GM12878 (cell line): ENCODE measurements around the gene NELFB. TPM values are rescaled to one million over a fixed set of nuclear protein-coding genes. Genes with fewer than 3 reads are reported as not detected.

Source experiments
- ATAC-seq: fragments of 200-7000 bp; cut with Tn5 transposase; 3 replicates; pipeline ENCODE4 v1.9.1; 2020; ENCODE audit warnings: mild to moderate bottlenecking, moderate library complexity
- BruUV-seq: library from RNA; stranded (reverse); fragments of 400-500 nt; replicated peaks from 2 replicates; lab custom pipeline; 2021; lab: Mats Ljungman, UMichigan
- CTCF ChIA-PET: fragments of 300-600 bp; sonication (Branson Sonifier 250); formaldehyde crosslinking; extraction: SDS; loops from one replicate; lab custom pipeline; 2021; ENCODE audit warnings: inconsistent platforms; lab: Yijun Ruan, JAX
- POLR2A ChIA-PET: fragments of 350-600 bp; formaldehyde crosslinking; extraction: SDS; loops from one replicate; lab custom pipeline; 2021; ENCODE audit warnings: inconsistent platforms; lab: Charles Lee
- RAD21 ChIA-PET: fragments of 300-600 bp; sonication (Branson Sonifier 250); formaldehyde crosslinking; loops from one replicate; lab custom pipeline; 2023; ENCODE audit warnings: antibody characterized with exemption; ENCODE audit not compliant: unreplicated experiment; lab: Charles Lee
- SMC1A ChIA-PET: fragments of 300-600 bp; sonication (Branson Sonifier 250); formaldehyde crosslinking; loops from one replicate; lab custom pipeline; 2023; ENCODE audit not compliant: unreplicated experiment, uncharacterized antibody; lab: Charles Lee
- DNase-seq: peaks from one replicate; pipeline ENCODE4 v3.0.0-alpha.2; 2011; ENCODE audit warnings: low read depth, low spot score
- FAIRE-seq: peaks from 3 replicates; lab custom pipeline; 2011; peaks lifted over from hg19 to GRCh38; lab: Jason Lieb, UNC
- H2AFZ ChIP-seq: 2 replicates; pipeline ENCODE4 v1.6.0; 2011; ENCODE audit warnings: low read depth, low read length, control low read depth; ENCODE audit not compliant: control insufficient read depth
- H3K27ac ChIP-seq: 2 replicates; pipeline ENCODE4 v1.5.1; 2011; ENCODE audit warnings: control low read depth; ENCODE audit not compliant: control insufficient read depth, insufficient read depth
- H3K27me3 ChIP-seq, 2 experiments: replicated peaks in 1 of 2; 2 replicates each; pipeline versions ENCODE4 v1.6.0 to v1.6.1; 2011; ENCODE audit warnings: low read length in 1 of 2; ENCODE audit not compliant: control insufficient read depth in 2 of 2, insufficient read depth in 2 of 2
- H3K36me3 ChIP-seq, 2 experiments: 2 replicates each; pipeline ENCODE4 v1.5.1; 2011; ENCODE audit warnings: low read length in 1 of 2; ENCODE audit not compliant: control insufficient read depth in 2 of 2, insufficient read depth in 2 of 2
- H3K4me1 ChIP-seq: 2 replicates; pipeline ENCODE4 v1.6.1; 2011; ENCODE audit warnings: mild to moderate bottlenecking, low read length, moderate library complexity, mixed read lengths; ENCODE audit not compliant: control insufficient read depth, insufficient read depth
- H3K4me2 ChIP-seq: 2 replicates; pipeline ENCODE4 v1.6.0; 2011; ENCODE audit warnings: control low read depth; ENCODE audit not compliant: control insufficient read depth, insufficient read depth
- H3K4me3 ChIP-seq: fragments of 200-600 bp; sonication (generic); 2 replicates; pipeline ENCODE4 v1.5.1; 2016
- H3K79me2 ChIP-seq: 2 replicates; pipeline ENCODE4 v1.6.0; 2011; ENCODE audit warnings: low read length; ENCODE audit not compliant: control insufficient read depth, insufficient read depth
- H3K9ac ChIP-seq: 2 replicates; pipeline ENCODE4 v1.8.0; 2011; ENCODE audit warnings: low read length, control low read depth, mixed read lengths; ENCODE audit not compliant: control insufficient read depth, insufficient read depth
- H3K9me3 ChIP-seq: replicated peaks from 3 replicates; pipeline ENCODE4 v1.5.1; 2011; ENCODE audit warnings: mild to moderate bottlenecking, low read length; ENCODE audit not compliant: control insufficient read depth, insufficient read depth
- H4K20me1 ChIP-seq: 2 replicates; pipeline ENCODE4 v1.6.0; 2011; ENCODE audit not compliant: control insufficient read depth, insufficient read depth
- ATF2 ChIP-seq: IDR thresholded peaks from 2 replicates; pipeline ENCODE4 v1.6.1; 2012; ENCODE audit warnings: low read length, inconsistent platforms
- CHD1 ChIP-seq: IDR thresholded peaks from 2 replicates; pipeline ENCODE4 v1.6.1; 2012; ENCODE audit warnings: low read depth, low read length, improper control_type of control experiment
- FOS ChIP-seq: IDR thresholded peaks from 3 replicates; pipeline ENCODE4 v1.6.1; 2011; ENCODE audit warnings: borderline replicate concordance; ENCODE audit not compliant: insufficient read length; ENCODE audit errors: extremely low read depth
- KDM1A ChIP-seq: fragments of 200-600 bp; sonication (generic); IDR thresholded peaks from 2 replicates; pipeline ENCODE4 v1.6.1; 2016; ENCODE audit warnings: borderline replicate concordance
- MTA3 ChIP-seq: IDR thresholded peaks from 2 replicates; pipeline ENCODE4 v1.6.1; 2012; ENCODE audit warnings: low read length, inconsistent platforms, borderline replicate concordance
- SPI1 ChIP-seq: IDR thresholded peaks from 2 replicates; pipeline ENCODE4 v1.6.1; 2011; ENCODE audit warnings: low read depth, mild to moderate bottlenecking, low read length, moderate library complexity, borderline replicate concordance; ENCODE audit not compliant: insufficient read depth
- TCF7 ChIP-seq: IDR thresholded peaks from 2 replicates; pipeline ENCODE4 v1.6.1; 2014; ENCODE audit warnings: antibody characterized with exemption, borderline replicate concordance
- ZBTB40 ChIP-seq: fragments of 450-650 bp; IDR thresholded peaks from 2 replicates; pipeline ENCODE4 v1.6.1; 2016; ENCODE audit warnings: mild to moderate bottlenecking, moderate library complexity, borderline replicate concordance
- WGBS: methylation state at CpG from one replicate; pipeline ENCODE4 v1.1.6; 2016; ENCODE audit warnings: low lambda C conversion rate; ENCODE audit not compliant: insufficient replicate concordance, insufficient coverage; ENCODE audit errors: missing lambda C conversion rate; 5-methylcytosine and 5-hydroxymethylcytosine counted together
- in situ Hi-C: fragments of 300-500 bp; cut with MboI; formaldehyde crosslinking; loops from 9 replicates; pipeline ENCODE4 v1.14.3; 2018; ENCODE audit warnings: mixed read lengths
- intact Hi-C: fragments of 100-400 bp; cut with micrococcal nuclease; formaldehyde crosslinking; loops from one replicate; pipeline ENCODE4 v1.14.2; 2022; ENCODE audit not compliant: unreplicated experiment
- polyA plus RNA-seq, 11 experiments: library from polyadenylated mRNA; depleted of rRNA in 4 of 11; unstranded in 6 of 11; stranded (reverse) in 5 of 11; fragments of >200 nt; fragmentation: Nextera tagmentation in 4 of 11; fragmentation: Illumina TruSeq in 1 of 11; extraction: Ambion mirVana in 4 of 11; extraction: Trizol in 1 of 11; gene quantifications; 1 replicate in 1 of 11; 2 replicates in 10 of 11; pipeline versions ENCODE4 v1.2.1 to v1.2.3, GENCODE V29; 2011 to 2016; ENCODE audit warnings: inconsistent platforms in 2 of 11, missing spikeins in 2 of 11, low read depth in 1 of 11
- total RNA-seq, 4 experiments: library from RNA; depleted of rRNA in 3 of 4; stranded (reverse); fragments of >200 nt in 3 of 4; fragmentation: Illumina TruSeq in 1 of 4; extraction: Trizol in 1 of 4; gene quantifications; 2 replicates each; pipeline versions ENCODE4 v1.2.1 to v1.2.3, GENCODE V29; 2013 to 2021
- TF ChIP-seq, protein P1 (sequence below): fragments of 450-650 bp; IDR thresholded peaks from 2 replicates; pipeline ENCODE4 v1.6.1; 2017; ENCODE audit warnings: antibody characterized with exemption, mild to moderate bottlenecking, moderate library complexity
- TF ChIP-seq, protein P2 (sequence below): fragments of 450-650 bp; IDR thresholded peaks from 2 replicates; pipeline ENCODE4 v1.6.1; 2016; ENCODE audit warnings: mild to moderate bottlenecking

Gene NELFB
- total and polyA plus RNA-seq, 10 of the 15 experiments (the other 5 are each of a cell fraction or from before 2014, with no cell fraction given): 0.19 to 63.4 (median 30.9) TPM

DNA sequence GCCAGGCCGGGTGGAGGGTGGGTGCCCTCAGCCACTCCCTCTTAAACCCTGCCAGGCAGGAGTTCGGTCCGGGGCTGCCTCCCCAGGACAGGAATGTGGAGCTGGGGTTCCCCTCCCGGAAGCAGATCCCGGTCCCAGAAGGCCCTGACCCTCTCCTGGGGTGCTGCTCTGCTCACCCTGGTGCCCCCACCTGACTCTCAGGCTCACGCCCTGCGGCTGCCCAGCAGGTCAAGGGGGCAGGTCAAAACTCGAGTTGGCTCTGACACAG is 50.6 kb downstream of the NELFB start (continued):
- TF ChIP-seq, protein P1, sequence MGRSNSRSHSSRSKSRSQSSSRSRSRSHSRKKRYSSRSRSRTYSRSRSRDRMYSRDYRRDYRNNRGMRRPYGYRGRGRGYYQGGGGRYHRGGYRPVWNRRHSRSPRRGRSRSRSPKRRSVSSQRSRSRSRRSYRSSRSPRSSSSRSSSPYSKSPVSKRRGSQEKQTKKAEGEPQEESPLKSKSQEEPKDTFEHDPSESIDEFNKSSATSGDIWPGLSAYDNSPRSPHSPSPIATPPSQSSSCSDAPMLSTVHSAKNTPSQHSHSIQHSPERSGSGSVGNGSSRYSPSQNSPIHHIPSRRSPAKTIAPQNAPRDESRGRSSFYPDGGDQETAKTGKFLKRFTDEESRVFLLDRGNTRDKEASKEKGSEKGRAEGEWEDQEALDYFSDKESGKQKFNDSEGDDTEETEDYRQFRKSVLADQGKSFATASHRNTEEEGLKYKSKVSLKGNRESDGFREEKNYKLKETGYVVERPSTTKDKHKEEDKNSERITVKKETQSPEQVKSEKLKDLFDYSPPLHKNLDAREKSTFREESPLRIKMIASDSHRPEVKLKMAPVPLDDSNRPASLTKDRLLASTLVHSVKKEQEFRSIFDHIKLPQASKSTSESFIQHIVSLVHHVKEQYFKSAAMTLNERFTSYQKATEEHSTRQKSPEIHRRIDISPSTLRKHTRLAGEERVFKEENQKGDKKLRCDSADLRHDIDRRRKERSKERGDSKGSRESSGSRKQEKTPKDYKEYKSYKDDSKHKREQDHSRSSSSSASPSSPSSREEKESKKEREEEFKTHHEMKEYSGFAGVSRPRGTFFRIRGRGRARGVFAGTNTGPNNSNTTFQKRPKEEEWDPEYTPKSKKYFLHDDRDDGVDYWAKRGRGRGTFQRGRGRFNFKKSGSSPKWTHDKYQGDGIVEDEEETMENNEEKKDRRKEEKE: no peak
- TF ChIP-seq CHD1: no peak
- TF ChIP-seq, all 136 proteins: peak for 0

- Histone ChIP-seq H3K79me2 (no peaks in the 10 kb centered on the region), H4K20me1 (no peaks in the 10 kb centered on the region), H3K27ac (no peak overlapping the region), H2AFZ (no peak overlapping the region), H3K36me3 (no peaks in the 10 kb centered on the region), H3K9ac (no peak overlapping the region), H3K4me2 (no peak overlapping the region), H3K27me3 (no peaks in the 10 kb centered on the region), H3K4me3 (no peak overlapping the region), H3K4me1 (peaks cover 20% of the 10 kb centered on the region), H3K9me3 (no peaks in the 10 kb centered on the region)
- POLR2A ChIA-PET: interaction anchor here (1.0 kb wide), 1 partner anchor 10 kb away, joined by 3 read pairs; no protein-coding TSS in a partner anchor
- DNase-seq (no peak), FAIRE-seq (no peak), ATAC-seq (no peak)
- 25% methylated on average over 19 of the region's 30 CpGs for WGBS
- intact Hi-C loops (no loop called here), in situ Hi-C loops (no loop called here)
- no TSS peak for BruUV-seq
- TF ChIP-seq MTA3: no peak
- no peak for TF ChIP-seq FOS
- TF ChIP-seq KDM1A: no peak
- TF ChIP-seq ATF2: no peak
- TF ChIP-seq ZBTB40: no peak
- TF ChIP-seq, protein P2, sequence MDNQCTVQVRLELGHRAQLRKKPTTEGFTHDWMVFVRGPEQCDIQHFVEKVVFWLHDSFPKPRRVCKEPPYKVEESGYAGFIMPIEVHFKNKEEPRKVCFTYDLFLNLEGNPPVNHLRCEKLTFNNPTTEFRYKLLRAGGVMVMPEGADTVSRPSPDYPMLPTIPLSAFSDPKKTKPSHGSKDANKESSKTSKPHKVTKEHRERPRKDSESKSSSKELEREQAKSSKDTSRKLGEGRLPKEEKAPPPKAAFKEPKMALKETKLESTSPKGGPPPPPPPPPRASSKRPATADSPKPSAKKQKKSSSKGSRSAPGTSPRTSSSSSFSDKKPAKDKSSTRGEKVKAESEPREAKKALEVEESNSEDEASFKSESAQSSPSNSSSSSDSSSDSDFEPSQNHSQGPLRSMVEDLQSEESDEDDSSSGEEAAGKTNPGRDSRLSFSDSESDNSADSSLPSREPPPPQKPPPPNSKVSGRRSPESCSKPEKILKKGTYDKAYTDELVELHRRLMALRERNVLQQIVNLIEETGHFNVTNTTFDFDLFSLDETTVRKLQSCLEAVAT: no peak
- TF ChIP-seq SPI1: no peak
- TF ChIP-seq TCF7: no peak
- SMC1A ChIA-PET: no interaction called here
- CTCF ChIA-PET: no interaction called here
- RAD21 ChIA-PET: no interaction called here
Measured at GRCh38 chr9:137306066-137306849, 51.1 kb downstream of the NELFB start.
